ENCODE measurements around the gene IRF7.

- TF ChIP-seq CTCF (IDR thresholded peaks at IDR 0.05; ENCODE audit: low read depth, low read length, missing input control) (no peak), REST (IDR thresholded peaks at IDR 0.05) (no peak), MAX (IDR thresholded peaks at IDR 0.05) (no peak), SP1 (IDR thresholded peaks at IDR 0.05) (no peak), GABPA (IDR thresholded peaks at IDR 0.05 in 1 of 2, conservative IDR thresholded peaks at IDR 0.05 in 1 of 2) (no peak), FOXA1 (IDR thresholded peaks at IDR 0.05) (no peak), JUND (IDR thresholded peaks at IDR 0.05) (no peak), RAD21 (IDR thresholded peaks at IDR 0.05) (no peak), RXRA (IDR thresholded peaks at IDR 0.05) (no peak), ATF3 (IDR thresholded peaks at IDR 0.05) (no peak), EGR1 (IDR thresholded peaks at IDR 0.05; ENCODE audit: low read depth in 2 of 2) (no peak), NR2F2 (IDR thresholded peaks at IDR 0.05) (no peak), TAF1 (conservative IDR thresholded peaks at IDR 0.05) (no peak), YY1 (IDR thresholded peaks at IDR 0.05) (no peak)
These were observed 14.0 kb downstream of the IRF7 start for GRCh38 chr11:601573-602245.

Measured in liver (tissue), 3 donors.